GM18868 (cell line): ENCODE data around the gene PLK1.

ENCODE experiments used
- ATAC-seq: cut with Tn5 transposase; IDR thresholded peaks from one replicate; pipeline ENCODE4 v1.9.1; 2021; ENCODE audit warnings: mild to moderate bottlenecking, moderate library complexity; ENCODE audit not compliant: unreplicated experiment

Gene PLK1

DNA sequence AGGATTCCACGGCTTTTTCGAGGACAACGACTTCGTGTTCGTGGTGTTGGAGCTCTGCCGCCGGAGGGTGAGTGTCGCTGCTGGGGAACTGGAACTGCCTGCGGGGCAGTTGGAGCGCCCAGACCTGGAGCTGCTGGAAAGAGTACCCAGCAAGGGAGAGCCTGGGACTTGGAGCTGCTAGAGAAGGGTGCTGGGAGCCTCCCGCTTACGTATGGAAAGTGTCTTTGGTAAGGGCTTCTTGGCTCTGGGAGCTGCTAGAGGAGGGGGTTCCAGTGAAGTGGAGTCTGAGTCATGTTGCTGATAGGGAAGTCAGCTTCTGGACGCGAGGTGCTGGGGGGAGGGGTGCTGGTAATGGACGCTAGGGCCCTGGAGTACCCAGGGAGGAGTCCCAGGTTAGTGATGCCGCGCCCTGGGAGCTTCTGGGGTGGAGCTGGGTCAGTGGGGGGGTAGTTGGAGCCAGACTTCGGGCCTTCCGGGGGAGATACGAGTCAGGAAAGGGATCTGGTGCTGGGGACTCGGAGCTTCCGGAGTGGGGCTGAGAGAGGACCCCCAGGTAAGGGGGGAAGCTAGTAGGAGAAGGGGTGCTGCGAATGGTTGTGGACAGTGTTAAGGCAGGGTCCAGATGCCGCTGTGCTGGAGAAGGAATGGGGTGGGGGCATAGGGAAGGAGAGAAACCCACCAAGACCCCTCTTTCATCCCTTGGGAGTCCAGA, 741 bp downstream of the PLK1 start:
- no peak for ATAC-seq

DNA sequence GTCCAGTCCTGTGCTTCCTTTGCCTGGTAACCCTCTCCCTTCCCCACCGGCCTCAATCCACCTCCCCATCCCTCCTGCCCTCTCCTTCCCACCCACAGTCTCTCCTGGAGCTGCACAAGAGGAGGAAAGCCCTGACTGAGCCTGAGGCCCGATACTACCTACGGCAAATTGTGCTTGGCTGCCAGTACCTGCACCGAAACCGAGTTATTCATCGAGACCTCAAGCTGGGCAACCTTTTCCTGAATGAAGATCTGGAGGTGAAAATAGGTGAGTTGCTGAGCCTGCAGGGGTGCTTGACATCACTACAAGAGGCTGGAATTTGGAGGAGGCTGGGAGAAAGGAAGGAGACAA, 1.3 kb downstream of the PLK1 start:
- ATAC-seq: no peak

DNA sequence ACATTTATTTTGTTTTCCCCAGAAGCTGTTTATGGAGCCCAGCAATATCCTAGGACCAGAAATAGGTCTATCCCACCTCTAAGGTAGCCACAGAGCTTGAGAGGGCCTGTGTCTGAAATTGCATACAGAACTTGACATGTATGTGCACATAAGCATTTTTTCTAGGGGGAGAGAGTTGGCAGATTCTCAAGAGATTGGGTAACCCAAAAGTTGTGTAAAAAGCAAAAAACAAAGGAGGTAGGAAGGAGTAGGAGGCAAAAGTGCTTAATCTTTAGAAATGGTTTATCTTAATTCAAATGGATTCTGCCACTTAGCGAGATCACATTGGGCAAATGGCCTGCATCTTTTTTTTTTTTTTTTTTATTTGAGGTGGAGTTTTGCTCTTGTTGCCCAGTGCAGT, 3.5 kb downstream of the PLK1 start:
- ATAC-seq: no peak

DNA sequence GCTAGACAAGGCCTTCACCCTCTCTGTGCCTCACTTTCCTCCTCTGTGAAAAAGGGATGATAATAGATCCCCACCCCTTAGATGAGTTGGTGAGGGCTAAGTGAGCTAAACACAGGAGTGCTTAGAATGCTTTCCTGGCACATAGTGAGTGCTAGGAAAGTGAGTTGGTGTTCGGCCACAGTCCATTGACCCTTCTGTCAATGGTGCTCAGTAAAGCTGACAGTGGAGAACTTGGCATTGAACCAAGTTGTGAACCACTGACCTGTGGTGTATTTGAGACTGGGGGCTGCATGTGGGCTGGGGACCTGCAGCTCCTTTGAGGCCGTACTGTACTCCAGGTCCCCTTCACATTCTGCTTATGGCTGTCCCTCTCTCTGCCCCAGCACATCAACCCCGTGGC, 4.8 kb downstream of the PLK1 start:
- no peak for ATAC-seq

DNA sequence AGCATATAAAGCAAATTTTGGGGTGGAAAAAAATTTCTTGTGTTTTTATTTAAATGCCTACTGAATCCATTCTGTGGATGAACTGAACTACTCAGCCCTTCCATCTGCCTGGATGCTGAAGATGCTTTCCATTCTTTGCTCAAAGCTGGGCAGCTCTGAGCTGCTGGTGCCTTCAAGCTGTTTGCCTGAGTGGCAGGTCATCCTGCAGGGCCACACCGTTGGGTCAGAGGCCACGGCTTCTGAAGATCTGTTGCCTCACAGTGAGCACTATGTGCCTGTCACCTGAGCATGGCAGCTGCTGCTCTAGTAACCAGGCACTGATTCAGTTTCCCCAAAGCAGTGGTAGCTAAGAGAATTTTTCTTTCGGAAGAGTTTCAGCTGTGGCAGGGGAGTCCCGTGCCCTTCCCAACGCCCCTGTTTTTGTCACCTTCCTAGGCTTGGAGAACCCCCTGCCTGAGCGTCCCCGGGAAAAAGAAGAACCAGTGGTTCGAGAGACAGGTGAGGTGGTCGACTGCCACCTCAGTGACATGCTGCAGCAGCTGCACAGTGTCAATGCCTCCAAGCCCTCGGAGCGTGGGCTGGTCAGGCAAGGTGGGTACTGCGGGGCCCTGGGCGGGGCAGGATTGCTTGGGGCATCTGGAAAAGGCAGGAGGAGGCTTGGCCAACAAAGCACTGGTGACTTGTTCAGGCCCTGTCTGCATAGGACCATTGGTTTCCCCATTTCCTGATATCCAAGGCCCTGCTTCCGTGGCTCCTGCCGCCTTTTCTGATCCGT, 8.5 kb downstream of the PLK1 start:
- ATAC-seq: no peak

DNA sequence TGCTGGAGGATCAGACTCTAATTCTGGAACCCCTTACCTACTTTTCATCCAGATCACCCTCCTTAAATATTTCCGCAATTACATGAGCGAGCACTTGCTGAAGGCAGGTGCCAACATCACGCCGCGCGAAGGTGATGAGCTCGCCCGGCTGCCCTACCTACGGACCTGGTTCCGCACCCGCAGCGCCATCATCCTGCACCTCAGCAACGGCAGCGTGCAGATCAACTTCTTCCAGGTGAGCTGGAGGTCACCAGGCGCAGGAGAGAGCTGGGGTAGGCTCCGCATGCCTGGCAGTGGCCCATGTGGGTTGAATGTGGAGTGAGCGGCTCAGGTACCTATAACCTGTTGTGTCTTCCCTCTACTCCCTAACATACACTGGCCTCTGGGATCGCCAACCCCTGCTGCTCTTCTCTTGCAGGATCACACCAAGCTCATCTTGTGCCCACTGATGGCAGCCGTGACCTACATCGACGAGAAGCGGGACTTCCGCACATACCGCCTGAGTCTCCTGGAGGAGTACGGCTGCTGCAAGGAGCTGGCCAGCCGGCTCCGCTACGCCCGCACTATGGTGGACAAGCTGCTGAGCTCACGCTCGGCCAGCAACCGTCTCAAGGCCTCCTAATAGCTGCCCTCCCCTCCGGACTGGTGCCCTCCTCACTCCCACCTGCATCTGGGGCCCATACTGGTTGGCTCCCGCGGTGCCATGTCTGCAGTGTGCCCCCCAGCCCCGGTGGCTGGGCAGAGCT, 10.9 kb downstream of the PLK1 start:
- ATAC-seq: no peak

DNA sequence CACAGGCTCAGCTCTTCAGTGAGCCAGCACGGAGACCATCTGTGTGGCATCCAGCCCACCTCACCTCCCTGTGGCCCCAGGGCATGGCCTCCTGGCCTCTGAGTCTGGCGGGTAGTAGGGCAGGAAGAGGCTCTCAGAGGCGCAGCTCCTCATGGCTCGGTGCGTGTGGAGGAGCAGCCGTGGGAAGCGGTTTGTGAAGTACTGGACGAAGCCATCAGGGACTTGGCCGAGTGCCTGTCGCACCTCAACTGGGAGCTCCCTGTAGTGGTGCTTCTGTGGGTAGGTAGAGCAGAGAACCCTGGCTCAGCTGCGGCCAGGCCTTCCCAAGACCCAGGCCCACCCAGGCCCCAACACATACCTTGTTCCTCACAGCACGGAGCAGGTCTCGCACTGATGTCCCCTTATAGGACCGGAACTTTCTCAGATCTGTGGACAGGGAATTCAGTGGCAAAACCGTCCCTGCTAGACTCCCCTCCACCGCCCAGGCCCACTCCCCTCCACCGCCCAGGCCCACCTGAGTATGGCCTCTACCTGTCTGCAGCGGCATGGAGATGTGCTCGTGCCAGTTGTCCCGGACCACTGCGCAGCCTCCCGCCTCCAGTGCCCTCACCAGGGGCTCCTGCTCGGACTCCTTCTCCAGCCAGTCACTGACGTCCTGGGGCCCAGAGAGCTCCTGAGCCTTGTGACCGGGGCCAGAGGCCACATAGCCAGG, 12.2 kb downstream of the PLK1 start:
- no peak for ATAC-seq

DNA sequence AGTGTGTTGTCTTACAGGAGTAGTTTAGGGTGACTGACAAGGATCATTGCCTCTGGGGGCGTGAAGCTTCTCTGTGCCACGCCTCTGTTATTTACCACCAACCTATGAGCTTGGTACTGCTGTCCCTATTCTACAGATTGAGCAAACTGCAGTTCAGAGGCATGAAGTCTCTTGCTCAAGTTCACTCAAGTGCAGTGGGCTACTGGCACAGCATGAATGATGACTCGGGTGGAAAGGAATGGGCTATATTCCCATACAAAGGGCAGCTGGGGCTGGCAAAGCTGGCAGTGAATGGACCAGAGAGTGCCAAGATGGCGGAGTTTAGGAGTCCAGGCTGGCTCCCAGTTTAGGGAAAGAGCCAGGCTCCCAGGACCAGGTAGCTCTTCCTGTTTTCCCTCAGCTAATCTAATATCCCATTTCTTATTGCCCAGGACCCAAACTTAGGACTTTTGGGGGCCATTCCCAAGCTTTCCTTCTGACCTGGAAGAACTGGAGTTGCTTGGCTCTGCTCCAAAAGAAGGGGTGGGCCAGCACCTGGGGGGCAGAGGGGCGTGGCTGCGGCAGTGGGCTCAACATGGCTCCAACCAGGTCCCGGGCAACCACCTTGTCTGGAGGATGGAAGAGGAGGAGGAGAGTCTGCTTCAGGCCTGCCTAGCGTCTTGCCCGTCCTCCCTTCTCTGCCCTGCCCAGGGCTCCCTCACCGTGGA, 12.9 kb downstream of the PLK1 start:
- ATAC-seq: no peak

DNA sequence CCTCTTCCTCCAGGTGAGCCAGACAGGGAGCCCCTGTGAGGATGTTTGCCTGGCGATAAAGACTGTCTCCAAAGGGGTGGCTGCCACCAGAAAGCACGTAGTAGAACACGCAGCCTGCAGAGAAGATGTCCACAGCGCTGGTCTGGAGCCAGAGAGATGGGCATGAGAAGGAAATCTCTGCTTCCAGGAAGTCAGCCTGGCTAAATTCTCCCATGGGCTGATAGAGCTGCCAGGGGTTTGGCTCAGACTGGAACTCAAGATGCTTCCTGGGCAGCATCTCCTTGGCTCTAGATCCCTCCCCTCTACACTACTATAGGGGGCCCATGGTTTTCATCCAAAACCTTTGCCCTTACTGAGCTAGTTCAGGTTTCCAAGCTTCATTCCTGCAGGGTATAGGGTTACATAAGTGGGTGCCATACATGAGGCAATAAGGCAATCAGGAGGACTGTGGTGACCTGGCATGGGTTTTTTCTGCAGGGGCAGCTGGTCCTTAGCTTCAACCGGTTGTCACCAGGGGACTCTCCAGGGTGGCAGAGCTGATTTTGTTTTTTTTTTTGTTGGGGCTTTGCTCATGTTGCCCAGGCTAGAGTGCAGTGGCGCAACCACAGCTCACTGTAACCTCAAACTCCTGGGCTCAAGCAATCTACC, 13.6 kb downstream of the PLK1 start:
- no peak for ATAC-seq

DNA sequence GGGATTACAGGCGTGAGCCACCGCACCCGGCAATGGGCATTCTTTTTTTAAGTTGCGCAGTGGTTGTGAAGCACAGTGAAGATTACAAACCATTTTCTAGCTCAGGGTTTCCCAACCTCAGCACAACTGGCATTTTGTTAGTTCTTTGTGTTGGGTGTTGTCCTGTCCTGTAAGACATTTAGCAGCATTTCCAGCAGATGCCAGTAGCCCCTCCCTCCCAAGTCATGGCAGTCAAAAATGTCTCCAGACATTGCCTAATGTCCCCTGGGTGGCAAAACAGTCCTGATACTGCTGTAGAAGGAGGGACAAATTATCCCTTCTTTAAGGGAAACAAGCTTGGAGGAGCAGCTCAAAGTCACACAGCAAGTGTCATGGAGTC, 15.6 kb downstream of the PLK1 start:
- no peak for ATAC-seq

DNA sequence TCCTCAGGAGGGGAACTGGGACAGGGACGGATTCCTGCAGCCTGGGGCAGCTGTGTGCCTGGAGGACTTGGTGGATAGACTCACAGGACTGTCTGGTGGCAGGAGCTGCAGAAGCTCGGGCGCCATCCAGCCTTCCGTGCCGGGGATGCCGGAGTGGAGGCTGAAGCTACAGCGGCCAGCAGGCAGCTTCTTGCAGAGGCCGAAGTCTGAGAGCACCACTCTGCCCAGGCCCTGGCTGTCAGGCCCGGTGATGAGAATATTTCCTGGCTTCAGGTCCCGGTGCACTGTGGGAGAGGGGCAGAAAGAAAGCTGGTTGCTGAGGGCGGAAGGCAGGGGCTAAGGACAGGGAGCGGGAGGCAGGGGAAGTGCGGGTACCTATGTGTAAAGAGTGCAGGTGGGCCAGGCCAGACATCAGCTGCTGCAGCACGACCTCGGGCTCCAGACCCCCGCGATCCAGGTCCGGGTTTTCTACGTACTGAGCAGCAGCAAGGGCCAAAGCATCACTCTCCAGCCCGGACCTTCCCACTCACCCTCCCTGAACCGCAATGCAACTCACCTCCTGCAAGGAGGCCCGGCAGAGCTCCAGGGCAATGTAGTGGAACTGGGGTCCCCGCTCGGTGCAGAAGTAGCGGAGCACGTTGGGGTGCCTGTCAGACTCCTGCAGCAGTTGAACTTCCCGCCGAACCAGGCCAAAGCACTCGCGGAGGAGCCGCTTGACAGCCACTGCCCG, 16.1 kb downstream of the PLK1 start:
- ATAC-seq: no peak

DNA sequence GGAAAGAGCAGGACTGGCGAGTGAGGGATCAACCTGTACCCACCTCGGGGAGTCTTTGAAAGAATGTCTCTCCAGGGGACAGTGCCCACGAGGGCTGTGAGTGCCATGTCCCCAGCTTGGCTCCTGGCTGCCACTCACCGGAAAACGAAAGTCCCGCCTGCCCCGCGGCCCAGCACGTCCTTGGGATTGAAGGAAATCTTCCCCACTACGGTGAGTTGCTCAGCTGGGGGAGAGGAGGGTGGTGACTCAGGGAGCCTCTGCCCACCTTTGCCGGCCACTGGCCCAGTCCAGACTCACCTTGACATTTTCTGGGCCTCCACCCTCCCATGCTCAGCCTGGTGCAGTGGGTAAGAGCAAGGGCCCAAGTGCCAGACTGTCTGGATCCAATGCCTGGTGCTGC, 17.1 kb downstream of the PLK1 start:
- no peak for ATAC-seq

DNA sequence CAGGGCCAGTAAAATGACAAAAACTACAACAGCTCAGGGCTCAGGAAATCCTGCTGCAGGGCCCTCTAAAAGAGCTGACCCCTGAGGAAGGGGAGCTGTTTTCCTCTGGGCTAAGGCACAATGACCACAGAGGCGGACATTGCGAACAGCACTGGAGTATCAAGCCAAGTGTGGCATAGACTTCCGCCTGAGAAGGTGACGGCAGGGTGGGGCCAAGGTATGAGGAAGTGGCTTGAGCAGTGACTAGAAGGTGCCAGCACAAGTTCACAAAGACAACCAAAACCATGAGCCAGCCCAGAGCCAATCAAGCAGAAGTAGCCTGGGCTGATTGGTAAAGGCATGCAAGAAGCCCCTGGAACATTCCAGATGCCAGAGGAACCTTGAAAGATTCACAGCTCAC, 20.4 kb downstream of the PLK1 start:
- ATAC-seq: no peak

DNA sequence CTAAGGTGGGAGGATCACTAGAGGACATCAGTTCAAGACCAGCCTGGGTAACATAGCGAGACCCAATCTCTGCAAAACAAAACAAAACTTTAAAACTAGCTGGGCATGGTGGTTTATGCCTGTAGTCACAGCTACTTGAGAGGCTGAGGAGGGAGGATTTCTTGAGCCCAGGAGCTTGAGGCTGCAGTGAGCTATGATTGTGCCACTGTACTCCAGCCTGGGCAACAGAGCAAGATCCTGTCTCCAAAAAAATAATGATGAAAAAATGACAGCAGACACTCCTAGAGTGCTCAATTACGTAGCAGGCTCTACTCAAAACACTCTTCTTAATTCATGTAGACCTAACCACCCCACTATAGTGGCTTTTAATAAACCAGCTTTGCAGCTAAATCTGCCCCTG, 21.4 kb downstream of the PLK1 start:
- no peak for ATAC-seq

DNA sequence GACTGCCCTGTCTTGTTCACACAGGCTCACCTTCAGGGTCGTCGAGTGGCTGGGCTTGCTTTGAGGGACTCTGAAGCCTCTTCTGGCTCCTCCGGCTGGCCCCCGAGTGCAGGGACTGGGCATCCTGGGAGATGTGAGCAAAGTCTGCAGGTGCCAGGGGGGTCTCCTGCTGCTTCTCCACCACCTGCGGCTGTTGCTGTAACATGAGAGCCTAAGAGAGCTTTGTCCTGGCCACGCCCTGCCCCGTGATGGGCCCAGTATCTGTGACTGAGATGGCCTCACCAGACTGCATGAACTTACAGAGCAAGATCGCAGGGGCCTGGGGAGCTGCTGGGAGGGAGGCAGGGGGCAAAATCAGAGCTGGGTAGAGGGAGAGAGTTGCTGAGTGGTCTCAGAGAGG, 21.8 kb downstream of the PLK1 start:
- ATAC-seq: no peak

DNA sequence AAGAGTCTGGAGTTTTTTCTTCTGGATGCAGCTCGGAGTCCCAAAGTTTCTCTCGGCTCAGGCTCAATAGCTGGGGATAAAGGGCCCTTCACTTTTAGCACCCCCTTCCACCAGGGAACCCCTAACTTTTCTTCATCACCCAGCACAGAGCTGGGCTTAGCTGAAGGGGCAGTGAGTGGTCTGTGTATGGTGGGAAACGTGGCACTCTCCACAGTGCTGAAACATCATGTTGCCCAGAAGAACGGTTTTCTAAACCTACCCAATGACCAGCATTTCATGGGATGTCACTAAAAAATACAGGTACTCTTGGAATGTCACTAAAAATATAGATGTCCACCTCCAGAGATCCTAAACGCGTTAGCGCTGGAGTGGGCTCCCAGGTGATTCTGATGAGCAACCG, 22.4 kb downstream of the PLK1 start:
- no peak for ATAC-seq

DNA sequence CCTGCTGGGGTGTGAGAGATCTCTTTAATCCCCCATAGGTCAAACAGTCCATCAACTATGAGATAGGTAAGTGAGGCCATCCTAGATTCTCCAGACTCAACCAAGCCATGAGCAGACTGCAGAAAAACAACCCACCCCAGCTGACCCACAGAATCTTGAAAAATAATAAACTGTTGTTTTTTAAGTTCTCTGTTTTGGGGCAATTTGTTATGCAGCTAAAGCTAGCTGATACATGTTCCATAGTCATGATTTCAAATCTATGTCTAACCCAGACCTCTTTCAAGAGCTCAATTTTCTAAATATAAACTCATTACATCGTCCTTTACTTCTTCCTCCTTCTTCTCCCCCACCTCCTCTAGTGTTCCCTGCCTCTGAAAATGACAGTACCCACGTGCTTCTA, 24.3 kb downstream of the PLK1 start:
- ATAC-seq: no peak

DNA sequence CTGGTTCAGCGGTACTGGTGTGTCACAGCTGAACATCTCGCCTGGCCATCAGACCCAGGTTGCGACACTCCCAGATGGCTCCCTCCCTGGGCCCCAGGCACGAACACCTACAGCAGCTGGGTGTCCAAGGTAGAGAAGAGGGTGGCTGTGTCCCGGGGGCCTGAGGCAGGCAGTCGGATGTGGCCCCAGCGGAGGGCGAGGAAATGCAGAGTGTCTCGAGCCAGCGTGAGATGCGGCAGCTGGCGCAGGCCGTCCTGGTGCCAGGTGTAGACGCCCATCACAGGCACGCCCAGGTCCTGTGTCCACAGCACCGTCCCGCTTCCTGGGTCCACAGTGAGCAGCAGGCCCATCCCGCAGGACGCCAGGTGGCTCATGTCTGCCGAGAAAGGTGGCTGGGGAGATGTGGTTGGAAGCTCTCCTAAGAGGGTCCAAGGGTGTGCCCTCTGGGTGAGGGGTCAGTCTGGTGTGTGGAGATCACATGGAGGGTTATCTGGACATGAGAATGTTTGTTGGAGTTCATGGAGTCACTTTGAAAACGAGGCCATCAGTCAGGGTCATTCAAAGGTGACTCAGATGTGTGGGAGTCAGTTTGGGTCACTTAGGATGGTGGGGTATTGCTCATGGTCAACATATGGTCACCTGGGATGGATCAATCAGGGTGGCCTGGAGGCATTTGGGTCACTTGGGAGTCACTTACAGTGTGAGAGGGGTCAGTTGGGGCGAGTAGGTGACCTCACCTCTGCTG, 26.3 kb downstream of the PLK1 start:
- no peak for ATAC-seq

DNA sequence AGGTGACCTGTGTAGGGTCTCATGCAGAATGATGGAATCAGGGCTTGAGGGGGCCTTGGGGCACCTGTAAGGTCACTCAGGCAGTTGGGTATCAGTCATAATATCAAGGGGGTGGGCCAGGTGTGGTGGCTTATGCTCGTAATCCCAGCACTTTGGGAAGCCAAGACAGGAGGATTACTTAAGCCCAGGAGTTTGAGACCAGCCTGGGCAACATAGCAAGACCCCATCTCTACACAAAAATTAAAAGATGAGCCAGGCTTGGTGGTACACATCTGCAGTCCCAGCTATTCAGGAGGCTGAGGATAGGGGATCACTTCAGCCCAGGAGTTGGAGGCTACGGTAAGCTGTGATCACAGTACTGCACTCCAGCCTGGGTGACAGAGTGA, 26.8 kb downstream of the PLK1 start:
- no peak for ATAC-seq
